VCaP (cell line): Measurements from ENCODE around the gene FYN.

Source experiments
- H3K27ac ChIP-seq: fragments of 450-650 bp; 2 replicates; pipeline ENCODE4 v1.5.1; 2017
- CTCF ChIP-seq: fragments of 450-650 bp; conservative IDR thresholded peaks from 2 replicates; pipeline ENCODE4 v1.5.1; 2017; ENCODE audit warnings: mild to moderate bottlenecking, moderate library complexity

FYN gene

GRCh38 chr6:111849298-111849697 lies 24.0 kb downstream of the FYN start:
- H3K27ac ChIP-seq: no peak overlapping the region
- no peak for TF ChIP-seq CTCF

GRCh38 chr6:111848262-111848812 lies 24.9 kb downstream of the FYN start:
- H3K27ac ChIP-seq: no peak overlapping the region
- no peak for TF ChIP-seq CTCF

- no peak overlapping the region for H3K27ac ChIP-seq
Measured at GRCh38 chr6:111846492-111847409, 26.5 kb downstream of the FYN start.

GRCh38 chr6:111846066-111846465 lies 27.2 kb downstream of the FYN start:
- H3K27ac ChIP-seq: no peak overlapping the region
- no peak for TF ChIP-seq CTCF

More at GRCh38 chr6:111846492-111847409, 26.5 kb downstream of the FYN start:
- no peak for TF ChIP-seq CTCF

- no peak overlapping the region for H3K27ac ChIP-seq
- no peak for TF ChIP-seq CTCF
Measured at GRCh38 chr6:111845441-111845871, 27.8 kb downstream of the FYN start.

- H3K27ac ChIP-seq: no peak overlapping the region
- TF ChIP-seq CTCF: no peak
Measured at GRCh38 chr6:111844921-111845320, 28.3 kb downstream of the FYN start.

- no peak for TF ChIP-seq CTCF
- H3K27ac ChIP-seq: no peak overlapping the region
Measured at GRCh38 chr6:111844376-111844775, 28.9 kb downstream of the FYN start.
